SK-MEL-5 (cell line): ENCODE measurements around the gene HCFC1R1. TPM values are rescaled to one million over a fixed set of nuclear protein-coding genes. Genes with fewer than 3 reads are reported as not detected.
A peak's percentile ranks its signal among the peaks of the same experiment; 100 is the strongest.

Source experiments
- DNase-seq: peaks from one replicate; pipeline ENCODE4 v3.0.0-alpha.2; 2016; ENCODE audit warnings: low read depth, low spot score
- in situ Hi-C: cut with HindIII; loops from 2 replicates; pipeline ENCODE4 v1.10.0; 2016; ENCODE audit warnings: low sequenced_read_pairs, high pct_unique_total_duplicates, low pct_unique_long_range_greater_than_20kb
- total RNA-seq: library from RNA; depleted of rRNA; stranded (reverse); fragments of >200 nt; shearing (Covaris generic); gene quantifications from 2 replicates; pipeline ENCODE4 v1.2.3, GENCODE V29; 2014

Gene HCFC1R1
- total RNA-seq, 1 experiment from 2014 or later = 11.0 TPM

GRCh38 chr16:3045758-3046640 lies 22.3 kb upstream of the HCFC1R1 start, which contains the start of gene MMP25:
MMP25 (plus strand) TSS chr16:3046561; CDS start chr16:3046918, 357 bp downstream.
- in situ Hi-C loops = no loop called here
- DNase-seq = no peak

GRCh38 chr16:3044708-3045107 lies 21.0 kb upstream of the HCFC1R1 start:
- in situ Hi-C loops = no loop called here
- DNase-seq = no peak

GRCh38 chr16:3042376-3042775 lies 18.6 kb upstream of the HCFC1R1 start:
- in situ Hi-C loops = no loop called here
- no peak for DNase-seq

GRCh38 chr16:3038896-3039295 lies 15.2 kb upstream of the HCFC1R1 start:
- in situ Hi-C loops = no loop called here

GRCh38 chr16:3038256-3038655 lies 14.5 kb upstream of the HCFC1R1 start:
- DNase-seq = no peak
- in situ Hi-C loops = no loop called here

More at GRCh38 chr16:3038896-3039295, 15.2 kb upstream of the HCFC1R1 start:
- no peak for DNase-seq

- in situ Hi-C loops = no loop called here
These were observed 13.1 kb upstream of the HCFC1R1 start, which contains the start of gene BICDL2 for GRCh38 chr16:3036726-3037315. BICDL2 (minus strand) TSS chr16:3036944; CDS start chr16:3035496, 1,448 bp downstream.

GRCh38 chr16:3035972-3036725 lies 12.4 kb upstream of the HCFC1R1 start:
- in situ Hi-C loops = no loop called here
- no peak for DNase-seq

More at GRCh38 chr16:3036726-3037315, 13.1 kb upstream of the HCFC1R1 start, which contains the start of gene BICDL2:
- no peak for DNase-seq

- no peak for DNase-seq
- in situ Hi-C loops = no loop called here
These were observed 11.7 kb upstream of the HCFC1R1 start for GRCh38 chr16:3035289-3035971.

GRCh38 chr16:3032624-3033023 lies 8.9 kb upstream of the HCFC1R1 start:
- DNase-seq = no peak
- in situ Hi-C loops = no loop called here

GRCh38 chr16:3030222-3031212 lies 6.8 kb upstream of the HCFC1R1 start:
- no peak for DNase-seq
- in situ Hi-C loops = no loop called here

- no peak for DNase-seq
These were observed 5.9 kb upstream of the HCFC1R1 start for GRCh38 chr16:3029491-3030221.

GRCh38 chr16:3028716-3029319 lies 5.1 kb upstream of the HCFC1R1 start:
- in situ Hi-C loops = no loop called here
- no peak for DNase-seq

More at GRCh38 chr16:3029491-3030221, 5.9 kb upstream of the HCFC1R1 start:
- in situ Hi-C loops = no loop called here

- peak; percentile 82 for DNase-seq
- in situ Hi-C loops = no loop called here
These were observed 4.4 kb upstream of the HCFC1R1 start for GRCh38 chr16:3027983-3028715.

GRCh38 chr16:3027489-3027795 lies 3.7 kb upstream of the HCFC1R1 start:
- no peak for DNase-seq
- in situ Hi-C loops = no loop called here
